Stimulated activated CD4-positive, alpha-beta T cell treated with anti-CD3 and anti-CD28 coated beads, Interleukin-2, amount 100 ng/mL, for 4 hours (primary cell): ENCODE data around the gene FLT4.

Experiments used
- DNase-seq: peaks from one replicate; pipeline ENCODE4 v3.0.0-alpha.2; 2020; ENCODE audit warnings: low read depth

The FLT4 gene

GRCh38 chr5:180606215-180606785, 43.1 kb downstream of the FLT4 start:
- no peak for DNase-seq

GRCh38 chr5:180605554-180606214, 43.7 kb downstream of the FLT4 start:
- DNase-seq, result no peak

- no peak for DNase-seq
Observed at GRCh38 chr5:180604271-180604670, 45.1 kb downstream of the FLT4 start.

- DNase-seq, result no peak
Observed at GRCh38 chr5:180603076-180603594, 46.3 kb downstream of the FLT4 start.

- no peak for DNase-seq
Observed at GRCh38 chr5:180602481-180603075, 46.8 kb downstream of the FLT4 start.

GRCh38 chr5:180601591-180602480, 47.6 kb downstream of the FLT4 start:
- DNase-seq, result no peak

- no peak for DNase-seq
Observed at GRCh38 chr5:180600554-180601041, 48.8 kb downstream of the FLT4 start.

- DNase-seq, result no peak
Observed at GRCh38 chr5:180599981-180600553, 49.3 kb downstream of the FLT4 start.

- DNase-seq, result no peak
Observed at GRCh38 chr5:180599590-180599914, 49.8 kb downstream of the FLT4 start.

- no peak for DNase-seq
Observed at GRCh38 chr5:180598797-180599589, 50.4 kb downstream of the FLT4 start.

- no peak for DNase-seq
Observed at GRCh38 chr5:180598316-180598701, 51.1 kb downstream of the FLT4 start.

GRCh38 chr5:180596668-180597231, 52.6 kb downstream of the FLT4 start:
- DNase-seq, result no peak

GRCh38 chr5:180596115-180596667, 53.2 kb downstream of the FLT4 start:
- DNase-seq, result no peak

- no peak for DNase-seq
Observed at GRCh38 chr5:180595381-180596114, 53.9 kb downstream of the FLT4 start.

GRCh38 chr5:180595046-180595379, 54.4 kb downstream of the FLT4 start:
- DNase-seq, result no peak

- DNase-seq, result no peak
Observed at GRCh38 chr5:180594311-180595045, 54.9 kb downstream of the FLT4 start.

- DNase-seq, result no peak
Observed at GRCh38 chr5:180593446-180594206, 55.8 kb downstream of the FLT4 start.

GRCh38 chr5:180592176-180592575, 57.2 kb downstream of the FLT4 start:
- no peak for DNase-seq
